Stimulated activated CD4-positive, alpha-beta T cell treated with anti-CD3 and anti-CD28 coated beads, Interleukin-12 subunit alpha, Interleukin-12 subunit beta, amount 100 ng/mL, for 4 hours (primary cell): ENCODE data around the gene CCNL1.
"Not testable (repeated sequence)": the region's sequence is repeated elsewhere in the genome, so short reads cannot be mapped to it uniquely, and the experiment has no call there.

ENCODE experiments used
- DNase-seq: peaks from one replicate; pipeline ENCODE4 v3.0.0-alpha.2; 2020

Gene CCNL1

DNA sequence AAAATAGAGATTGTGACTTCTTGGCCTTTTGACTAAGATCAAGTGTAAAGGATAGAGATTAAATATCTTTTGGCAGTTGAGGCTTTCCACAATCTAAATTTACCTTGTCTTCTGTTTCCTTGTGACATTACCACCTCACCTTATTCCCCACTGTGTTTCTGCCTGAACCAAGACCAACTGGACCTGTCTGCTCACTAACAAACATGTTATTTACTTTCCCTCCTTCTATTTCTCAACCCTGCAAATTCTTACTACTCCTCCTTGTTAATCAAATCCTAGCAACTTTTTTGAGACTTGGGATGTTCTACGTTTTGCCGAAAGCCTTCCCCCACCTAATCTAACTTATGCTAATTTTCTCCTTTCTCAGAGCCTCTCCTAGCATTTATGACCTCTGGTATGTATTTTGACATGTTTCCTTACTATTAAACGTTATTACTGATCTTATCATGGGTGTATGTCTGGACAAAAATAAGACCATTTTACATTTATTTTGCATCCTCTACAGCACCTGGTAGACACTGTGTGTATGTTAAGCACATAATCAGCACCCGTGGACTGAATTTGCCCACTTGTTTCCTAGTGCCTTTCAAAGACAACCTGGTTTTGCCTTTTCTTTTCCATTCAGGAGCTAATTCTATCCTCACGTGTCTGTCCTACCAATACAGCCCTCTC lies 7.6 kb upstream of the CCNL1 start:
- DNase-seq = no peak

DNA sequence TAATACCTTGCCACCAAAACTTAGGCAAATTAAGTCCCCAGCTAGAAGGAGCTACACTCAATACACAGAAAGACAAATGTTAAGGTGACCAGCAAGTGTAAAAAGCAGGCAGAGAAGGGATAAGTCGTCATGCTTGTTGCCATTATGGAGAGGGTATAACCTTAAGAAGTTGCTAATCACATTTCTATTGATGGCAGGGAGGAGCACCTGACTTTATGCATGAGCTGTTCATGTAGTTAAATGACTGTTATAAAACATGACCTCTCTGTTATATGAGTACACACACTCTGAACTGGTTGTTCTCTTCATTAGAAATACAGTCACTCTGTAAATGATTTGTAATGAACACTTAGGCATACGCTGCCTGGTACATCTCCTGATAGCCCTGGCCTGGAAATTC lies 6.6 kb upstream of the CCNL1 start:
- no peak for DNase-seq

DNA sequence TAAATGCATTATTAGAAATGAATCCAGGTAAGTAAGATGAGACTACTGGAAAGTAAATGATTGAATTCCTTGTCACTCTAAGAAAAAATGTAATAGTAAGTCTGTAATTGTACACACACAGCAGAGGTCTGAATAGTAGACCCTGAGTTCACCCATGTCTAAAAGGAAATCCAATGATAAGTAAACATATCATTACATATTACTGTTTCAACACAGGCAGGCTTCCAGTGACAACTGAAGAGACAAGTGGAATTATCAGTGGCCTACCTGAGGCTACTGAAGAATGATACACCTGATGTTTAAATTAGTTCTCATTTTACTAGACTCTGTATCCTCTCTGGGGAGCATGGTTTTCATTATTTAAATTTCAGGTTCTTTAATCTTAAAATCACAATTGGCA lies 6.2 kb upstream of the CCNL1 start:
- DNase-seq = no peak

DNA sequence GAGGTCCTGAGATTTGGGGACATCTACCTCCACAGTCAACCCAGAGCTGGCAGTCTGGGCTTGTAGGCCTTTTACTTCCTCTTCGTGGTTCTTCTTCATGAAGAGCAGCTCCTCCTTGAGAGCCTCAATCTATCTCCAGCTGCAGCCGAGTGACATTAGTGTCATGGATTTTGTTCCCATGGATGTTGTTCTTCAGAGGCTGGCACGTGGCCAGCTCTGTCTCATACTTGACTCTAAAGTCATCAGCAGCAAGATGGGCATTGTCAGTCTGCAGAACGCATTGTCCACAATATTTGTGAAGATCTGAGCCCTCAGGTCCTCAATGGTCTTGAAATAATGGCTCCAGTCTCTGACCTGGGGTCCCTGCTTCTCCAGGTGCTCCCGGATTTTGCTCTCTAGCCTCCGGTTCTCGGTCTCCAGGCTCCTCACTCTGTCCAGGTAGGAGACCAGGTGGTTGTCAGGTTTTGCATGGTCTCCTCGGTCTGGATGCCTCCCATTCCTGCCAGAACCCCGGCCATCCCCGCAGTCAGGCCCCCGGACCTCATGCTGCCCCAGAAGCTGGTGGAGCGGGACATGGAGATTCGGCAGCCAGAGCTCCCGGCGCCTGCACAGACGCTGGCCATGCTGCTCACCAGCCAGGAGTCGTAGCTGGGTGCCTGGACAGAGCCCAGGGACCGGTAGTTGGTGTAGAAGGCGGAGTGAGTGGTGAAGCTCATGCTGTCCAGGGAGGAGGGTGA lies 3.4 kb upstream of the CCNL1 start:
- DNase-seq = no peak

DNA sequence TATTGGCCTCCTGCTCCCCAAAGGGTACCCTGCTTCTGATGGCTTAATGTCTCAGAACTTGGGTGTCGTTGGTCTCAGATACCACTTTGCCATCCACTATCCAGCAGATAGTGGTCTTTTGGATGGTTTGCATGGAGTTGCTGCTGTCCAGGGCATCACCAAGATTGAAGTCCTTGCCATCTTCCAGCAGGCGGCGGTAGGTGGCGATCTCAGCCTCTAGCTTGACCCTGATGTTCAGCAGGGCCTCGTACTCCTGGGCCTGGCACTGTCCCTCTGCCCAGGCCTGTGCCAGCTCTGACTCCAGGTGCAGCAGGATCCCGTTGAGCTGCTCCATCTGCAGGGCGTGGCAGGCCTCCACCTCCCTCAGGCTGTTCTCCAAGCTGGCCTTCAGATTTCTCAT lies 2.7 kb upstream of the CCNL1 start:
- not testable (repeated sequence) for DNase-seq

DNA sequence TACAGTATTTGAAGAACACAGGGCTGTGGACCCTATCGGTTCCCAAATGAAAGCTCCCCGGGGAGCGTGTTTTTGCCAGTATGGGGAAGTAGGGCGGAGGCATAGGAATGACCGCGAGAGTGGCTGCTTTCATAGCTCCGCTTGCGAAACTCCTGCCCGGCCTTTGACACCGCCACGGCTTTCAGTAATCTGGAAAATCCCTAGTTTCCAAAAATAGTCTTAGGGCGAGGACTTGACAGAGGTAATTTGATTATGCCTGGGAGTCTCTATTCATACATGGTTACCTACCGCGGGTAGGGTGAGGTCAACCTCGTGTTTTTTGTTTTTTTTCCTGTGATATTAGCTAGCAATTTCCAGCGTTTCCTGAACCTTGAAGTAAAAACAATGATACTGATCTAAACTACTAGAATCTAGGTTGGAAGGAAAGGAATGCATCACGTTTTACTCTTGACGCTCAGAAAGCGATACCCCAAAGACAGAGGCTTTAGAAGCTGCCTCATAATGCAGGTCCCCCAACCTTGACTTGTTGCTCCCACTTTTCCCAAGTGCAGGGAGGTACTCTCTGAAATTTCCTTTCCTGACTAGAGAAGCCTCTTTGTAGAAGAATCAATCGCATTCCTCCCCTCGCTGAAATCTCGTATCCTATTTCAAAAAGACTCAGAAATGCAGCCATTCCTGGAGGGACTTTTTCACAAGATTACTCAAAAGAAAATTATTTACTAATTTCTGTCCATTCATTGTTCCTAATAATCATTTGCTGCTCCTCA lies 894 bp upstream of the CCNL1 start:
- no peak for DNase-seq

DNA sequence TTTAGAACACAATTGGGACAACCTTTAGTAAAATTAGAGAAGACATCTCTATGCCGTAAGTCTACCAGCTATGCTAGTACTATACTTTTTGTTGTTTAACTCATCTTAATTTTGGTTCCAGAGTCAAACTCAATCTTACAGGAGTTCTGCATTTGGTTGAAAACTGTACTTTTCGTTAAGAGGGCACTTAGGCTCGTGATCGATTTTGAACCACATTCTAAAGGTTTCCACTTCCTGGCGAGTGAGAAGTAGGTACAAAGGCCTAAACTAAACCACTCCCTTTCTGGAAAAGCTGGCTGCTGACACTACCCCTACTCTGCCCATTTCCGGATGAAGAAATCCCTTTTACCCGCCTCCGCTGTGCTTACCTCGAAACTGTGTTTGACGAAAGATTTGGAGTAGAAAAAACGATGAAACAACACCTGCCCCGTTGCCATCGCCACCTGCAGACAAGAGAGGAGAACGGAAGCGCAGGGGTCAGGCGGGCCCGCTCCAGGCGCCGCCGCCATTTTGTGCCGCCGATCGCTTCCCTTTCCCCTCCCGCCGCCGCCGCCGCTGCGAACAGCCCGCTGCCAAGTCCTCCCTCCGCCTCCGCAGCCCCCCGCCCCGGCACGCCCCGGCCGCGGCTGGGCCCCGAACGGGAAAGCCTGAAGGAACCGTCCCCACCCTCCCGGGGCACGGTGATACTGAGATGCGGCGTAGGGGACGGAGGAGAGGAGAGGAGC lies 748 bp downstream of the CCNL1 start:
- peak; percentile 70 for DNase-seq

DNA sequence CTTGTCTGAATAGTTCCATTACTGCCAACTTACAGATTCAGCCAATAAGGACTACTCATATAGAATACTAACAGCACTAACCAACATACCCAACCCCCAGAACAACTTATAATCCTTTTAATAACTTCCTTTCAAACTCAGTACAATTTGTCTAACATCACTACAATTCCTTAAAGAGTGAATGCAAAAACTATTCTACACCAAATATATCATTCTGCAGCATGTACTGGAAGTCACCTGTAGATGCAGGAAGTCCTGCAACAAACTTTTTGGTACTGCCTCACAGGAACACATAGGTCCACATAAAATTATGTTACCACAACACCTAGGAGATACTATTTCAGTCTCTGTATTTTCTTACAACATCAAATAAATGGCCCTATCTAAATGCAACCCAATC lies 2.1 kb downstream of the CCNL1 start:
- DNase-seq = no peak

DNA sequence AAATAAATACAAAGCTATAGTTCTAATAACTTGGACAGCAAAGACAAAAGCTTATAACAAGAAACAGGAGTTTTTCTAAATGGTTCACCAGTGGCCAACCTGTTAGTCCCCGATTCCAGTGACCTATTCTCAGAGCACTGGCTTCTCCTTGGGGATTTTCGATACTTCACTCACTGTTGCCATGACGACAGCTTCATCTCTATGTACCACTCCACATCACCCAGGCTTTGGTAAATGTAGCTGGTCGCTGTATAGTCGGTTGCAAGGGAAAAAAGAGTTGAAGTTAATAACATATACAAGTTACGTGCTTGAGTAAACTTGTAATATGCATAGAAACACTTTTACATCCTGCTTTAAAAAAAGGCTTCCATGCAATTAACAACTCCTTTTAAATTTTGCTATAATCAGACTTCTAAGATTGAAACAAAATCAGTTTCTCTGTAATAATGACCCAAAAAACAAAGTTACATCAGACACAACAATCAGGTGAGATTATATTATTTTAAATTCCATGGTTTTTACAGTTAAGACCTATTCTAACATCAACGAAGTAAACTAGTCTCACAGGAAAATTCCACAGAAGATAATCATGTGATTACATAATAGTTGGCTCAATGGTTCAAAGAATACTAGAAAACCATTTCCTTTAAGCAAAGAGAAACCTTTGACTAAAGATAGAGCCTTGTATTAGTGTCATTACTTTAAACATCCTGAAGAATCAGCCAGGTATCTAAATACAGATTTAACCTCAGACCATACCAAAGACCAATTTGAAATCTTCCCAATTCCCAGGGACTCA lies 2.9 kb downstream of the CCNL1 start:
- DNase-seq = no peak

DNA sequence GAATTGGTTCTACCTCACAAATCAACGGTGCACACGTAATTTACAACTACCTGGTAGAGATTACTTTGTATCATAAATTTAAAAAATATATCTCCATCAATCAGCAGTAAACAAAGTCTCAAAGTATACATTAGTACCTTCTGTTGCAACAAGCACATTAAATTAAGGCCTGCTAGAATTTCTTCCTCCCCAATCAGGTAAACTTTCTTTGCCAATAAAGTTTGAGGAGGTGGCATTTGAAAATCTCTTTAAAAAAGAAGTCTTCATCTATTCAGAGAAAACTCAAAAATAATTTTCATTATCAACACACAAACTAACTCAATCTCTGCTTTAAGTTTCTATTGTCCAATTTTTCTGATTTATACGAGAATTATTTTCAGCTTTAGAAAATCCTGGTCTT lies 4.4 kb downstream of the CCNL1 start:
- DNase-seq = no peak

DNA sequence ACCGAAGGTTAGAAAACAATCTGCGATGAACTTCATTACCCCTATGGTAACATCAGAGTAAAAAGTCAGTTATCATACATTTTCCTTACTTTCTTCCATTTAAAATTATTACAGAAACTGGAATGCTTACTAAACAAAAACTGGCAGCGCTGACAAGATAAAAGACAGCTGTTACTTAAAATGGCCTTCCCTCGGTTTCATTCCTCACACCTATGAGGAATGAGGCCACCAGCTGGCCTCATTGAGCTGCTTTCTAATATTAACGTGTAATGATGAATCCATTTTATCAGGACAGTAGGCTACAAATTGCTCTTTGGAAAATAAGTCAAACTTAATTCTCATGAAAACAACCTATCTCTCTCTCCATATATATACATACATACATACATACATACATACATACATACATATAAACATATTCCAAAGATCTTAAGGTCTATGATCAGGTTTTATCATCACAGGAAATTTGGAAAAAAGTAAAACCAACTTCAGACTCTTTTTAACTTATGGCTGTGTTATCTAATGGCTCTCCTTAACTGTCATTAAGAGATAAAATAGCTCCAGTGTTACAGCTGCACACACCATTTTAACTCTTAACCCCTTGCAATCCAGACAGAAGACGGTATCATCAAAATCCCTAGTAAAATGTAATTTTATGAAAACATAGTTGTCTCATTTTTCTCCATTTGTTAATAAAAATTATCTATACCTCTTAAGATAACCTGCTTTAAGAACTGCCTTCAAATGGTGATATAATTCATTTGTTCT lies 5.2 kb downstream of the CCNL1 start:
- DNase-seq = no peak

DNA sequence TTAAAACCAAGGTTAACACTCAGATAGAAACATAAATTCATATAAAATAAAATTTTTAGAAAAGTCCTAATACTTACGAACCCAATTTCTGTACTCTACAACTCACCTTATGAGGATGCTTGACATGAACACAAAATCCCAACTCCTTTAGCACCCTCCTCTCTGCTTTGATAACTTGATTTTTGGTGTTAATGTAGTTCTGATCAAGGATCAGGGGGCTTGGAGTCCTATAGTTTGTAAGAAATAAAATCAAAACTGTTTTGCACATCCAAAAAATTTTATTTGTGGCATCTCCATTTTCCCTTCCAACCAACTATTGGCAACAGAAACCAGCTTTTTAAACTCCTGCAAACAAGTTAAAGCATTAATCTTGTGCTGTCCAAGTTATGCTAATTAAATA lies 7.0 kb downstream of the CCNL1 start:
- no peak for DNase-seq

DNA sequence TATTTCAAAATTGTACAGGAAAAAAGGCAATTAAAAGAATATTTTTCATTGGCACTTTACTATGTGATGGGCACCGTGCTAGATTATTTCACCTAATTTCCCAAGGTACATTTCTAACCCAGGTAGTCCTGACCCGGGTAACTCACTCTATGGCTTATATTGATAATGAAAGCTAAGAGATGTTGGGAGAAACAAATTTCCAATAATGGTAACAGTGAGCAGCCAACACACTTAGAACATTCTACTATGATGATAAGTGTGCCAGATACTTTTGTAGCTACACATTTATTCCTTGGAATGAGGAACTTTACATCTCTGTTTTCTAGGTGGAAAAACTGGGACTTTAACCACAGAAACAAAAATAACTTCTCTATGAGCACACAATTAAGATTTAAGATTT lies 7.5 kb downstream of the CCNL1 start:
- DNase-seq = no peak

DNA sequence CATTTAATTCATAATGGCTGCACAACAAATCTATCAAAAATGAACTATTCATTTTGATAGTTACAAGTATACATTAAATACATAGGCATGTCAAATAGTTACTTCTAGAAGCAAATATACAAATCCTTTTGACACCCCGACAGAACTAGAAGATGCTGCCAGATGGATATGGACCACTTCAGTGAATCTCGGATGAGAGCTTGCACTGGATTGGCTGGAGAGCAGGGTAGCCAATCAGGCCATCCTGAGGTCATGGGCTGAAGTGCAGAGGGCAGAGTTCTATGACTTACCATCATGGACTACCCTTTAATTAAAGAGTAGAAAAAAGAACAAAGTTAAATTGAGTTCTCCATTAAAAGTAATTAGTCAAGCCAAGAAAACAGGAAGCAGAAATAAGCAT lies 8.3 kb downstream of the CCNL1 start:
- no peak for DNase-seq

DNA sequence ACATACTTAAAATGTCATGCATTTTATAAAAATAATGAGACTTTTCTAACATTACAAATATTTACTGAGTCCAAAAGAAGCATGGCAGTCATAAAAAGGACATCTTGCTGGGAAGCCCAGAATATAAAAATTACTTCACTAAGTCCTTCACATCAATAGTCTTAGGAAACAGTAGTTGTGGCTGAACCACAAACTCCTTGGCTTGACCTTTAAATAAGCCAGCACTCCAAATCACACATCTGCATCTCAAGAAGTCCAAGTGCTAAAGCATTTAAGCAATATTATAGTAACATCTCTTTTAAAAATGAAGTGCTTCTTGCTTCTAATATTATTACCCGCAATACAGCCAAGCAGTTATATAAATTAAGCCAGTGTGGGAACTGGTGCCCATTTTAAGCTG lies 8.8 kb downstream of the CCNL1 start:
- DNase-seq = no peak

DNA sequence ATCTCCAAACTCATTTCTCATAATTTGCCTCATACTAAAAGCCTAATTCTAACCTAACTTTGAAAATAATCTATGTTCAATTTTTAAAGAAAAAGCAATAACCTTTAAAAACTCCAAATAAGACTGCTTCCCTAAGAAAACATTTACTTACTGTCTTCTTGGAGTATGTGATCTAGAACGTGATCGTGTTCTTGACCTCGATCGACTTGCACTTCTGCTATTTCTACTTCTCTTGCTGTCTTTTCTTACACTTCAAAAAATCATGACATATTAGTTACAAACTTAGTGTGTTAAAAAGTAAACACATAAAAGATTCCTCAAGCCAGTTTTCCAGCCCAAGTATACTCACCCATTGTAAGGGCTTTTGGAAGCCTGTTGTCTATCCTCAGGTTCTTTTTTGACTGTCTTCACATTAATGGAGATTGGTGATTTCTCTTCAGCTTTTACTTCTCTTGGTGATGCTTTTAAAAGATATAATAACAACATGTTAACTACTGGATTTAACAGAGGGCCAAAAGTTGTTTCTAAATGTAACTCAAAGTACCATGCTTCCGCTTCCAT lies 10.7 kb downstream of the CCNL1 start:
- DNase-seq = no peak

DNA sequence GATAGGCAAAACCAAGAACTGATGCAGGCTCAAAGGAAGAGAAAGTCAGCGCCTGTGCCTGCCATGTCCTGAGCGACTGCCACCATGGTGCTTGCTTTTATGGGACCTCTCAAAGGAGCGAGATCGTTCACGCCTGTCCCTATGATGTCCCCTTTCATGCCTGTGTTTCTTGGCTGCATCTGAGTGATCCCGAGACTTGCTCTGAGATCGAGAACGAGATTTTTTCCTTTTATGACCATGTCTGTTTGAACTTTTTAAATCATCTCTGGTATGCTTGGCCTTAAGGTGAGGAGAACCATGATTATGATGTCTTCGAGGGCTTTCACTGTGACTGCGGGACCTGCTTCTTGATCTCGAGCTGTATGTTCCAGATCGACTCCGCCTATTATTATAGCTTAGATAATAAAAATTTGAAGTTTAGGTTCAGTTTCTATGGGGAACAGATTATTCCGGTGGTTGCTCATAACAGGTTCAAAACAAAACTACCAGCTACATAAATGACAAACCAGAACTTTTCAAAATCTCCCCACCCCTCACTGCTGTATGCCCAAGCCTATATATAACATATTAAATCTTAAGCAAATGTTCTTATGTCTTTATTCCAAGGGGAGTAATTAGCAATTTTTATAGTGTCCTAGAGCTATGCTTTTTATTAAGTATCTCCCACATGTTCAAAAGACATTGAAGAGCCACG lies 11.6 kb downstream of the CCNL1 start:
- no peak for DNase-seq

DNA sequence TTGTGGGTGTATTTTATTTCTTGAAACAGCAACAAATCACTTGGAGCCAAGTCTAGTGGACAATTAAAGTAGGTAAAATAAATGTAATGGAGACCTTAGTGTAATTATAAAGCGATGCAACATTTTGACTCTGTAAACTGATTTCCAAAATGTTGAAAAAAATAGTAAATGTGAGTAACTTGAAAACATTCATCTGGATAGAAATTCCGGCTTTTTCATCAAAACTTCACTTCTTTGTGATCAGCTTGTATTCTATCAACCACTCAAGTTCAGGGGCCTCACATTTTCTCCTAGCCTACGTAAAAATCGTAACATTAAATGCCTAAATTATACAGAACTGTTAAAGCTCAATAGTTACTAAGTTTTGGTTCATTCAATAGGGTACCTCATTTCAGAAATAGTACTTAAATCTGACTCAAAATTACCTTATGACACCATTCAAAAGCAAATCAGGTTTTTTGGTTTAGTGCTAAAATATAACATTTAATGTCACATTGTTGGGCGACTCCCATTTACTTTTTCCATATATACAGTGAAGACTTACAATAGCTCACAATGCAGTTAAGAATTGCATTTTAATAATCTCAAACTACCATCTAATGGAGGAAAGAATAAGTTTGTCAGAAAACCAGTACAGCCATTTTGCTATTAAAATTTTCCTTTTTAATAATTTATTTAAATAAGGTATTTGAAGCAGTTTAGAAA lies 12.7 kb downstream of the CCNL1 start:
- DNase-seq = no peak

DNA sequence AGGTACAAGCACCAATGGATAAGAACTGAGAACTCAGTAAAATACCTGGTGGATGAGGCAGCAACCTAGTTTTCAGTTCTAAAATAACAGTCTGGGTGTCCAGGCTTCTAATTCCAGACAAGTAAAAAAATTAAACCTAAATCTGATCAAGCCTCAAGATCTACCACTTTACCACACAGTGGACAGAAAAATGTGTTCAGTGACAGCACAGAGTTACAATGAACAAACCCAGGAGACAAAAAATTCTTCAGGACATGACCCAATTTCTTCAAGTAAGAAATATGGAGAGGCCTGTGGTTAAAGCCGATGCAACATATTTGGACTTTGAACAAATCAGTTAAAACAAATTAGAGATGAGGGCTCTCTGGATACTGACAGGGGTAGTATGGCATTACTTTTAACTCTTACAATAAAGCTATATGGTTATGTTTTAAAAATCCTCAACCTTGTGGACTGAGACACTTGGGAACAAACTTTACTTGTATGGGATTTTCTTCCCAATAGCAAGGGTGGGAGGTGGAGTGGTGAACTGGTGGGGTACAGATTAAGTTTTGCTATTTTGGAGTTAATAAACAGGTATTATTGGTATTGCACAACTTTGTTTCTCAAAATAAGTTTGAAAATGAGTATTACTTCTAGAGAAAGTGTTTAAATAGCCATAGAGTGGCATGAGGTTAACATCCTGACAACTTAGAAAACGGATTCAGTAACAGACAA lies 14.2 kb downstream of the CCNL1 start:
- no peak for DNase-seq
